Activated T-cell treated with anti-CD3 and anti-CD28 coated beads for 1 hour (primary cell): ENCODE data around the gene SLAMF6.
"Not testable (repeated sequence)": the region's sequence is repeated elsewhere in the genome, so short reads cannot be mapped to it uniquely, and the experiment has no call there.

Source experiments
- DNase-seq: peaks from one replicate; pipeline ENCODE4 v3.0.0-alpha.2; 2020; ENCODE audit warnings: low read depth

SLAMF6 gene

GRCh38 chr1:160522622-160523345 lies at the start of gene SLAMF6:
Gene SLAMF6 (minus strand): TSS chr1:160523255. CDS start chr1:160523192, 63 bp downstream.
- peak; percentile 33 for DNase-seq

- no peak for DNase-seq
Observed at GRCh38 chr1:160570840-160571239, 47.8 kb upstream of the SLAMF6 start.

GRCh38 chr1:160569806-160570205 lies 46.8 kb upstream of the SLAMF6 start:
- no peak for DNase-seq

- peak; percentile 40 for DNase-seq
Observed at GRCh38 chr1:160567858-160568682, 45.0 kb upstream of the SLAMF6 start.

GRCh38 chr1:160567341-160567740 lies 44.3 kb upstream of the SLAMF6 start:
- no peak for DNase-seq

GRCh38 chr1:160565564-160565963 lies 42.5 kb upstream of the SLAMF6 start:
- no peak for DNase-seq

GRCh38 chr1:160563230-160563629 lies 40.2 kb upstream of the SLAMF6 start:
- DNase-seq, result not testable (repeated sequence)

- DNase-seq, result not testable (repeated sequence)
Observed at GRCh38 chr1:160562745-160563144, 39.7 kb upstream of the SLAMF6 start.

- no peak for DNase-seq
Observed at GRCh38 chr1:160560806-160561205, 37.8 kb upstream of the SLAMF6 start.

- DNase-seq, result no peak
Observed at GRCh38 chr1:160560045-160560705, 37.1 kb upstream of the SLAMF6 start.

GRCh38 chr1:160559437-160559836 lies 36.4 kb upstream of the SLAMF6 start:
- DNase-seq, result not testable (repeated sequence)

- no peak for DNase-seq
Observed at GRCh38 chr1:160558660-160559380, 35.8 kb upstream of the SLAMF6 start.

- no peak for DNase-seq
Observed at GRCh38 chr1:160553778-160554177, 30.7 kb upstream of the SLAMF6 start.

GRCh38 chr1:160552425-160552824 lies 29.4 kb upstream of the SLAMF6 start:
- DNase-seq, result no peak

- peak; percentile 51 for DNase-seq
Observed at GRCh38 chr1:160550572-160551034, 27.5 kb upstream of the SLAMF6 start.

- no peak for DNase-seq
Observed at GRCh38 chr1:160549665-160550006, 26.6 kb upstream of the SLAMF6 start.

GRCh38 chr1:160548960-160549664 lies 26.1 kb upstream of the SLAMF6 start:
- DNase-seq, result no peak

GRCh38 chr1:160548183-160548582 lies 25.1 kb upstream of the SLAMF6 start:
- no peak for DNase-seq

- no peak for DNase-seq
Observed at GRCh38 chr1:160547422-160547821, 24.4 kb upstream of the SLAMF6 start.

- DNase-seq, result no peak
Observed at GRCh38 chr1:160546942-160547341, 23.9 kb upstream of the SLAMF6 start.

GRCh38 chr1:160544647-160545046 lies 21.6 kb upstream of the SLAMF6 start:
- DNase-seq, result no peak
